NB4 (cell line): ENCODE data around the gene WDR7.

Source experiments
- DNase-seq: peaks from one replicate; pipeline ENCODE4 v3.0.0; 2010; ENCODE audit warnings: low read depth
- H3K4me3 ChIP-seq: one replicate; pipeline ENCODE4 v1.5.1; 2011; ENCODE audit warnings: mild to moderate bottlenecking, low read depth, low read length, moderate library complexity
- MAX ChIP-seq: IDR thresholded peaks from 2 replicates; pipeline ENCODE4 v1.6.1; 2011; ENCODE audit warnings: low read depth, low read length
- MYC ChIP-seq: IDR thresholded peaks from 2 replicates; pipeline ENCODE4 v1.6.1; 2011; ENCODE audit warnings: low read depth, low read length
- POLR2A ChIP-seq: IDR thresholded peaks from 2 replicates; pipeline ENCODE4 v1.6.1; 2011; ENCODE audit warnings: mild to moderate bottlenecking; ENCODE audit not compliant: insufficient read length; ENCODE audit errors: extremely low read depth
- TF ChIP-seq, protein P1 (sequence below): IDR thresholded peaks from one replicate; pipeline ENCODE4 v1.5.1; 2012; ENCODE audit warnings: low read depth, low read length

The WDR7 gene

GRCh38 chr18:56696966-56697365 is 45.8 kb downstream of the WDR7 start:
- no peak overlapping the region for H3K4me3 ChIP-seq
- no peak for TF ChIP-seq MAX
- TF ChIP-seq, protein P1, sequence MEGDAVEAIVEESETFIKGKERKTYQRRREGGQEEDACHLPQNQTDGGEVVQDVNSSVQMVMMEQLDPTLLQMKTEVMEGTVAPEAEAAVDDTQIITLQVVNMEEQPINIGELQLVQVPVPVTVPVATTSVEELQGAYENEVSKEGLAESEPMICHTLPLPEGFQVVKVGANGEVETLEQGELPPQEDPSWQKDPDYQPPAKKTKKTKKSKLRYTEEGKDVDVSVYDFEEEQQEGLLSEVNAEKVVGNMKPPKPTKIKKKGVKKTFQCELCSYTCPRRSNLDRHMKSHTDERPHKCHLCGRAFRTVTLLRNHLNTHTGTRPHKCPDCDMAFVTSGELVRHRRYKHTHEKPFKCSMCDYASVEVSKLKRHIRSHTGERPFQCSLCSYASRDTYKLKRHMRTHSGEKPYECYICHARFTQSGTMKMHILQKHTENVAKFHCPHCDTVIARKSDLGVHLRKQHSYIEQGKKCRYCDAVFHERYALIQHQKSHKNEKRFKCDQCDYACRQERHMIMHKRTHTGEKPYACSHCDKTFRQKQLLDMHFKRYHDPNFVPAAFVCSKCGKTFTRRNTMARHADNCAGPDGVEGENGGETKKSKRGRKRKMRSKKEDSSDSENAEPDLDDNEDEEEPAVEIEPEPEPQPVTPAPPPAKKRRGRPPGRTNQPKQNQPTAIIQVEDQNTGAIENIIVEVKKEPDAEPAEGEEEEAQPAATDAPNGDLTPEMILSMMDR = no peak
- no peak for TF ChIP-seq MYC
- no peak for TF ChIP-seq POLR2A
- no peak for DNase-seq

- TF ChIP-seq MYC (no peak), MAX (no peak)
- TF ChIP-seq, protein P1 = peak; percentile 45
- DNase-seq = peak; percentile 44
- no peak overlapping the region for H3K4me3 ChIP-seq
These were observed 51.8 kb downstream of the WDR7 start for GRCh38 chr18:56702946-56703345.

DNA sequence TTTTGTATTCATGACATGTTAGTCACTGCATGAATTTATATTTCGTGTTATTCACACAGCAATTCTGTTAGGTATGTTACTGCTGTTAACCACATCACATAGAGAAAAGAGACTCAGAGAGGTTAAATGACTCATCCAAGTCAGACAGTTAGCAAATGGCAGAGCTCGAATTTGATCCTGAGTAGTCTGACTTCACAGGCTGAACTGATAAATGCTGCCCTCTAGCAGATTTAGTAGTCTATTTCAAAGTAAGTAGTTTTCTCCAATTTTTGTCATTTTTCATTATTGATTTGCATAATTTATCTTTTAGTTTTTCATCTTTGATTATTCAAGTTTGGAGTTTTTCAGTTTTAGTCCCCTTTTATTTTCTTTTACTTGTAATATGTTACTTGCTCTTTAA is 58.3 kb downstream of the WDR7 start:
- no peak overlapping the region for H3K4me3 ChIP-seq
- TF ChIP-seq MYC (no peak), POLR2A (no peak), MAX (no peak)
- TF ChIP-seq, protein P1 = peak; percentile 32
- DNase-seq = peak; percentile 72

GRCh38 chr18:56711708-56712445 is 60.7 kb downstream of the WDR7 start:
- no peak overlapping the region for H3K4me3 ChIP-seq
- DNase-seq = no peak
- TF ChIP-seq MYC (no peak), MAX (no peak), POLR2A (no peak)
- TF ChIP-seq, protein P1 = no peak

DNA sequence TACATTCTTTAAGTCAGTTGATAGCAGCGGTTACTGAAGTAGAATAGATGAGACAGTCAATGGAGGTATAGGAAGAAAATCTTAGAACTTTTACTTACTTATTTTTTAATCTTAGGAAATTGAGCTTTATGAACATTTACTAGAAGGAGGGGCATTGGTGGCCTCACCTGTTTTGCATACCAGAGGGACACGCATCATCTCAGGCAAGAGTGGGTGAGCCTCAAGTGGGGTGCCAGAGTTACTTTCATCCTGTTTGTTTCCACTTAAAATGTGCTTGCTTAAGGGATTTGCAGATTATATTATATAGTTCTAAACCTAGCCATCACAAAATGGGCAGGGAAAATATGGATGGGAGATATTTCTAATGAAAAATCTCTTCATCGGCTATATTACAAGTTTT is 61.6 kb downstream of the WDR7 start:
- no peak for TF ChIP-seq POLR2A
- TF ChIP-seq, protein P1 = no peak
- TF ChIP-seq MAX = no peak
- DNase-seq = no peak
- H3K4me3 ChIP-seq = no peak overlapping the region

DNA sequence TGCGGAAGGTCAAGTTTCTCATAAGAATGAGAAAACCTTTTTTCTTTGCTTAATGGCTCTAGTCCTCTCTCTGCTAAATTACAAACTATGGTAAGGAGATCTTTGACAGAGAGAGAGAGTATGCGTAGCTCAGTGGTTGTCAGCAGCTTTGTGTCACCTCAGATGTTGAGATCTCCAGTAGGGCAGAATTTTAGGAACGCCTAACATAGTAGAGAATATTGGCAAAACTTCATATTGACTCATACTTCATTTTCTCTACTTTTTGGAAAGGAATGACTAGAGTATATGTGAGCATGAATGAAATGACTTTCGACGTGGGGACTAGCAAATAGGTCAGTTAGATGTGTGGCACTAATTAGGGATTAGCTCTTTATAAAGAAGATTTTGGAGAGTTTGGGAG is 64.0 kb downstream of the WDR7 start:
- no peak for DNase-seq
- TF ChIP-seq, protein P1 = no peak
- TF ChIP-seq MAX (no peak), MYC (no peak), POLR2A (no peak)
- H3K4me3 ChIP-seq = no peak overlapping the region
